AG09319 (cell line): Measurements from ENCODE around the gene HIBCH.

ENCODE experiments used
- DNase-seq: peaks from one replicate; pipeline ENCODE4 v3.0.0-alpha.2; 2010; ENCODE audit warnings: low read depth; ENCODE audit errors: extremely low read depth
- CTCF ChIP-seq: IDR thresholded peaks from 2 replicates; pipeline ENCODE4 v1.5.1; 2011; ENCODE audit warnings: low read depth, mild to moderate bottlenecking, inconsistent platforms, low read length, moderate library complexity

The HIBCH gene

GRCh38 chr2:190217616-190218015, 102.0 kb downstream of the HIBCH start:
- no peak for TF ChIP-seq CTCF
- no peak for DNase-seq

GRCh38 chr2:190216829-190217228, 102.8 kb downstream of the HIBCH start:
- TF ChIP-seq CTCF, result no peak
- no peak for DNase-seq

GRCh38 chr2:190215620-190216019, 104.0 kb downstream of the HIBCH start:
- no peak for DNase-seq
- TF ChIP-seq CTCF, result no peak

GRCh38 chr2:190214426-190215194, 105.0 kb downstream of the HIBCH start:
- DNase-seq, result no peak

GRCh38 chr2:190213441-190214335, 105.9 kb downstream of the HIBCH start:
- DNase-seq, result no peak

More at GRCh38 chr2:190214426-190215194, 105.0 kb downstream of the HIBCH start:
- TF ChIP-seq CTCF, result no peak

GRCh38 chr2:190210471-190210870, 109.2 kb downstream of the HIBCH start:
- no peak for DNase-seq
- TF ChIP-seq CTCF, result no peak

More at GRCh38 chr2:190213441-190214335, 105.9 kb downstream of the HIBCH start:
- TF ChIP-seq CTCF, result no peak

GRCh38 chr2:190209559-190209958, 110.1 kb downstream of the HIBCH start:
- no peak for TF ChIP-seq CTCF
- no peak for DNase-seq
